Activated CD4-positive, alpha-beta T cell treated with anti-CD3 and anti-CD28 coated beads, Interleukin-2, amount 50 U/mL, for 16 hours (primary cell): ENCODE results near the gene UCK2.

Experiments
- DNase-seq: peaks from one replicate; pipeline ENCODE4 v3.0.0-alpha.2; 2020

The UCK2 gene

DNA sequence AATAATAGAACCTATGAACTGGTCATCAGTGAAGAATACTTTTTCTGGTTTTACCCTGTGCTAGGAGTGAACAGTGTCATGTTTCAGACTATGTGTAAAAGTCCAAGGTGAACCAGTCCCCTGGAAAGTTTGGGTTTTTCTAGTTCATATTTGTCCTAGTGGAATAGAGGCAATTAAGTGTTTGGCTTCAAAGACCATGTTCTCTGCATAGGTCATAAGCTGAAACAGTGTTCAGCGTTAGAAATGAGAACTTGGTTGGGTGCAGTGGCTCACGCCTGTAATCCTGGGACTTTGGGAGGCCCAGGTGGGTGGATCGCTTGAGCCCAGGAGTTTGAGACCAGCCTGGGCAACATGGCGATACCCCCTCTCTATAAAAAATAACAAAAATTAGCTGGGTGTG, 77.5 kb downstream of the UCK2 start:
- DNase-seq: no peak

DNA sequence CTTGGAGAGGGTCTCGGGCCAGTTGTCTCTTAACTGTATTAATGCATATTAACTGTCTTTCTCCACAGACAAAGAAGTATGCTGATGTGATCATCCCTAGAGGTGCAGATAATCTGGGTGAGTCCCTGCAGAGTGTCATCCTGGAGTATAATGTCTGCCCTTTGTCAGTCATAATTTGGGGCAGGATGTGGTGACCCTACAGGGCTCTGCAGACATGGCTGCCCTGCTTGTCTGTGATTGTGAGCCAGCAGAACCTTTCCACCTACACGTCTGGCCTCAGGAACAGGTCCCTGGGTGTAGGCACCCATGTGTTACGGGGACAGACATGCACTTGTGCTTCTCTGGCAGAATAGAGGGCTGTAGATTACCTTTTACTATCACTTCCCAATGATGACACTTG, 78.4 kb downstream of the UCK2 start:
- no peak for DNase-seq

DNA sequence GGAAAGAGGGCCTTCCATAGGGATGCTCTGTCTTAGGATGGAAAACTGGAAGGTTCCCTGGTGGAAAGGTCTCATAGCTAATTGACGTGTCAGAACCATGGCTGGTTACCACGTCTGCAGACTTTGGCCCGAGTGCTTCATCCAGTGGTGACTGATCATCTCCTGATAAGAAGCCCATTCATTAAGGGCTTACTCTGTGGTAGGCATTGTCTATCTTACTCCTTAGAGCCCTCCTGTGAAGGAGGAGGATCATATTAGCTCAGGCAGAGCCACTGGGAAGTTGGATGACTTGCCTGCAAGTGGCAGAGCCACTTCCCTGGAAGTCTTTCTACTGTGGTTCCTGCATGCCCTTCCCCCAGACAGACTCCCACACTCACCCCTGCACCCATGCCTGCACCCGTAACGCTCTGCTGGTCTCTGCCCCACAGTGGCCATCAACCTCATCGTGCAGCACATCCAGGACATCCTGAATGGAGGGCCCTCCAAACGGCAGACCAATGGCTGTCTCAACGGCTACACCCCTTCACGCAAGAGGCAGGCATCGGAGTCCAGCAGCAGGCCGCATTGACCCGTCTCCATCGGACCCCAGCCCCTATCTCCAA, 79.9 kb downstream of the UCK2 start:
- no peak for DNase-seq

DNA sequence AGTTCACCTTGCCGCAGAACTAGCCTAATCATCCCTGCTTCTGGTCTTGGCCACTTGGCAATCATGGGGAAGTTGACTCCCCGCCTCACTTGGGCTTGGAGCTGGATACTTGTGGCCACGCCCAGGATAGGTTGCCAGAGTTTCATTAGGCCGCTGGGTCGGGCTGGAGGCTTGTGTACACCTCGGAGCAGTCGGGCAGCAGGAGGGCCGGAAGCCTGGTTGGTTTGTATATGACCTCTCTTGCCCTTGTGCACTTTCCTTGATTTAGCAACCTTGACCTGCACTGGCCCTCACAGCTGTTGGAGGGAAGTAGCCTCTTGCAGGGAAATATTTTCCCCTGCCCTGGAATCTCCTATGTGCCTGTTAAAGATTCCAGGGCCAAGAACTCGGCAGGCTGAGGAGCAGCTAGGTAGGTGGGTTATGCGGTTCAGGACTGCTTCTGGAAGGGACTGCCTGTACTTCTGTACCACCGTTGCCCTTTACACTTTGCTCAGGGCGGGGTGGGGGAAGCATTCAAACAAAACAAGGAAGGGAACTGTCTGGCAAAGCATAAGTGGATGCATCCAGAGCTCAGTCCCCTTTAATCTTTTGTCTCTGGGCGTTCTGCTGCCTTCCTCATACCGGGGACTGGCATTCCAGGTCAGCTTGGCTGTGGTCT, 83.5 kb downstream of the UCK2 start:
- DNase-seq: no peak

DNA sequence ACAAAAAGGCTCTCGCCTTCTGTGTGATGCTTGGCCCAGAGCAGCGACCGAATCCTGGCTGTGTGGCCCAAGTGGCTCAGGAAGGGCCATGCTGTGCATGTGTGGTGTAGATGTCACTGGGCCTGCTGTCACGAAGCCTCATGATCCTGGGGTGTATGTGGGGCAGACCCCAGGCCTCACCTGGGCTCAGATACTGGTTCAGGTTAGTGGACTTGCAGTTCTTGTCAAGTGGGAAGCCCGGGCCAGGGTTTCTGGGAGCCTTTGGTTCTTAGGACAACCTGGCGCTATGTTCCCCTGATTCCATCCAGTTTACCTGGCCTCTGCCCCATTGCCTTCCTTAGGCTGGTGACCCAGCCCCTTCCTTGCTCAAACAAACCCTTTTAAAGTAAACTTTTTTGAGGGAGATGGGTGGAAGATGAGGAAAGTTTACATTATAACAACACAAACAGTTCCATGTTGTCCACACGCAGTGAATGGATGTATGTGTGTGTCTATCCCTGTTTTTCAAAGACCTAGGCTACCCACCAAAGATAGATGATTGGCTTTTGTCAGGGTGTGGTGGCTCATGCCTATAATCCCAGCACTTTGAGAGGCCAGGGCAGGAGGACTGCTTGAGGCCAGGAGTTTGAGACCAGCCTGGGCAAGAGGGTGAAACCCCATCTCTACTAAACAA, 84.3 kb downstream of the UCK2 start:
- DNase-seq: no peak

DNA sequence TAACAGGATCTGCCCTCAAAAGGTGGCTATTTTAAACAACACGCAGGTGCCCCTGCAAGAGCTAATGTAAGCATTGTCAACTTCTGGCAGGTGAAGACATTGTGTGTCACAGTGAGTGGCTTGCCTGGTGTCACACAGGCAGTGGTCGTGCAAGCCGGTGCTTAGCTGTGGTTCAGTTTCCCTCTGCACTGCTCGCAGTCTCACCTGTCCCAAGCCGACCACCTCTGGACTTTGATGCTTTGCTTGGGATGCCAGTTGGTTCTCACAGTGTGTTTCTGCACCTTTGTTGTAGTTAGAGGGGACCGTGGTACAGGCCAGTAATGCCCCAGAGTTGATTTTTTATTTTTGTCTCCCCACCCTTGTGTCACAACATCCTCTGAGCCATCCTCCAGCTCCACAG, 85.2 kb downstream of the UCK2 start:
- no peak for DNase-seq

DNA sequence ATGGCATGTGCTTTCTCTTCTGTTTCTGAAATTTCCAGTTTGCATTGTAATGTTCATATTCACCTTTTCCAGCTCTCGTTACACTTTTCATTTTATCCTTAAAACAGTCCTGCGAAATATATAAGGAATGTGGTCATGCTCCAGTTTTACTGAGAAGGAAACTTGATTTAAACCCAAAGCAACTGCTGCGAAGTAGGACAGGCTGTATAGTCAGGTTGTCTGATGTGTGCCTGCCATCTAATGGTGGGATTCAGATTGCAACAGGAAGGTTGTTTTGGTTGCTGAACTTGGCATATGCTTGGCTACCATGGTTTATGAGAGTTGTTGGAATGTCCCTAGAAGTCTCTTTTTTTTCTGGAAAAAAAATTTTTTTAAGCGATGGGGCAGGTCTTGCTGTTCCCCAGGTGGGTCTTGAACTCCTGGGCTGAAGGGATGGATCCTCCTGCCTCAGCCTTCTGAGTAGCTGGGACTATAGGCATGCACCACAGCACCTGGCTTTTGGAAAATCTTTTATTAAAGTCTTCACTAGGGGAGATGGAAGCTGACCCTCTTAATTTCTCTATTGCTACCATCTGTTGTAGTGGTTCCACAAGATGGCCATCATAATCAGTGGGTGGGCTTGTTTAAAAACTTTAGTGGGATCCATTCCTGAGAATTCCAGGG, 86.9 kb downstream of the UCK2 start:
- peak; percentile 69 for DNase-seq

DNA sequence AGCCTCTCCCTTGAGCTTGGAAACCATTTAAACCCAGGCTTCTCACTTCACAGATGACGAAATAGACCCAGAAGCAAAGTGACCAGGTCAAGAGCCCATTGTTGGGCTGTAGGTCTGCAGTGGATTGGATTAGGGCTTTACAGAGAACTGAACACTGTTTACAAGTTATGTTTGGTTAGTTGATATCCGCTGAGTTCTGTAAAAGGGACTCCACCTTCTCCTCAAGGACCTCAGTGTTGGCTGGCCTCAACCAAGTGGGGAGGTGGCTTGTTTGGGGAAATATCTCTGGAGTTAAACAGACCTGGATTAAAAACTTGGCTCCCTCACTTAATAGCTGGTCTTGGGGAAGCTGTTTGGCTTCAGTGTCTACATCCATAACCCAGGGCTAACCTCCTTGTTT, 88.1 kb downstream of the UCK2 start:
- DNase-seq: no peak

DNA sequence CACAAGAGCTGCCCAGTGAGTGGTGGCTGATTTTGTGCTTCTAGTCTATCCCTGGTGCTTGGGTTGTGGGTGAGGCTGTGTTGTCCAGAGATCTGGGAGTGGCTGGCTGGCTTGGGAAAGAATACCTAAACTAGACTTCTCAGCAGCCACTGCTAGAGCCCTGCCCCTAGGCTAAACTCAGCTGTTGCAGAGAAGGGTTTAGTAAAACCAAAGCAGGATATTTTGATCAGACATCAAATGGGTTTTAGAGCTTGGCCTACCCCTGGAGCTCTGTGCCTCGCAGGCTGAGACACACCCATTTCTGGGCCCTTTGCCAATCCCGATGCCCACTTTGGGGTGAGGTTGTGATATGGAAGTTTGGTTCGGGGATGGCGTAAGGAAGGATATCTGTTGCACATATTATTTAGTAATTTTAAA, 88.5 kb downstream of the UCK2 start:
- no peak for DNase-seq

DNA sequence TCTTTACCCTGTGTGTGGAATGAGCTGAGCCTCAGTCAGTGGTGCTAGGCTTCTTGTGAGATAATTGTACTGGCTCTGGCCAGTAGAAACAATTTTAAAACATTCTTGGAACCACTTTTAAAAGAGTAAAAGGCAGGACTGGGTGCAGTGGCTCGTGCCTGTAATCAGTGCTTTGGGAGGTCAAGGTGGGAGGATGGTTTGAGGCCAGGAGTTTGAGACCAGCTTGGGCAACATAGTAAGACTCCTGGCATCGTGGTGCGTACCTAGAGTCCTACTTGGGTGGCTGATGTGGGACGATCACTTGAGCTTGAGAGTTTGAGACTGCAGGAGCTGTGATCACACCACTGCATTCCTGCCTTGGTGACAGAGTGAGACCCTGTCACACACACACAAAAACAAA, 89.8 kb downstream of the UCK2 start:
- no peak for DNase-seq

DNA sequence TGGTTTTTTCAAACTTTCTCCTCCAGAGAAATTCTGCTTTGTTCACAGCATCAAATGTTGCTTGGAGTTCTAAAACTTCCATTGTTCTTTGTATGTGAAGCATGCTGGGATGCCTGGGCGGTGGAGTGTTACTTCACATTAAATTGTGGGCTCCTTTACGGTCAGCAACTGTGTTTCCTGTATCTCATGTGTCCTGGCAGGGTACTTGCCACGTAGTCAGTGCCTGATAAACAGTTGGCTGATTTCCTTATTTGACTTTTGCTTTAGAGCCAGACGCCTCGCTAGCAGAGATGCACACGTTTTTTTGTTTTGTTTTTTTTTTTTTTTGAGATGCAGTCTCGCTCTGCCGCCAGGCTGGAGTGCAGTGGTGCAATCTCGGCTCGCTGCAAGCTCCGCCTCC, 96.7 kb downstream of the UCK2 start:
- no peak for DNase-seq

DNA sequence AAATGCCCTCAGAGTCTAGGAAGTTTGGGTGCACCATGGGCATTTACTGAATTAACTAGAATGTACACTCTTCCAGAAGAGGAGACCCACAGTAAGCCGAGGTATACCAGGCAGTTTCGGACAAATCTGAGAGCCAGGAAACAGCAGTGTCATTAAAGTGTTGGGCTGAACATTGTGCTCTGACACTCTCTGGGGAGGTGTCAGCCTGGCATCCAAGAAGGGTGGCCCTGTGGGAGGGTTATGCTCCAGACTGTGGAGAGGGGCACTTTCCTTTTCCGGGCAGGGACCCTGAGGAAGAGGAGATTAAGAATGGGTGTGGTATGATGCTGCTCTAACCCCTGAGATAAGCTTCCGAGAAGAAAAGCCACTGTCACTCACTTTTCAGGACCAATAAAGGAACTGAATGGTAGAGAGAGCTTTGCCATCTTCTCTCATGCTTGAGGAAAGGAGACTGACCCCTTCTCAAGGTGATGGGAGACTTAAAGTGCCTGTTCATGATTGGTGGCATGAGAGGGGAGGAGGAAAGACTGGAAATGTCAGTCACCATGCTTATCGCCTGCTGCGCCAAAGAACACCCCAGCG, 98.2 kb downstream of the UCK2 start:
- DNase-seq: no peak

DNA sequence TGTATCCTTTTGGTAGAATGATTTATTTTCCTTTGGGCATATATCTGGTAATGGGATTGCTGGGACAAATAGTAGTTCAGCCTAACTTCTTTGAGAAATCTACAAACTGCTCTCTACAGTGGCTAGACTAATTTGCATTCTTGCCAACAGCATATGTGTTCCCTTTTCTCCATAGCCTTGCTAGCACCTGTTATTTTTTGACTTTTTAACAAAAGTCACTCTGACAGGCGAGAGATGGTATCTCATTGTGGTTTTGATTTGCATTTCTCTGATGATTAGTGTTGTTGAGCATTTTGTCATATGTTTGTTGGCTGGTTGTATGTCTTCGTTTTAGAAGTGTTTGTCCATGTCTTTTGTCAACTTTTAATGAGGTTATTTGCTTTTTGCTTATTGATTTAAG, 99.8 kb downstream of the UCK2 start:
- no peak for DNase-seq

DNA sequence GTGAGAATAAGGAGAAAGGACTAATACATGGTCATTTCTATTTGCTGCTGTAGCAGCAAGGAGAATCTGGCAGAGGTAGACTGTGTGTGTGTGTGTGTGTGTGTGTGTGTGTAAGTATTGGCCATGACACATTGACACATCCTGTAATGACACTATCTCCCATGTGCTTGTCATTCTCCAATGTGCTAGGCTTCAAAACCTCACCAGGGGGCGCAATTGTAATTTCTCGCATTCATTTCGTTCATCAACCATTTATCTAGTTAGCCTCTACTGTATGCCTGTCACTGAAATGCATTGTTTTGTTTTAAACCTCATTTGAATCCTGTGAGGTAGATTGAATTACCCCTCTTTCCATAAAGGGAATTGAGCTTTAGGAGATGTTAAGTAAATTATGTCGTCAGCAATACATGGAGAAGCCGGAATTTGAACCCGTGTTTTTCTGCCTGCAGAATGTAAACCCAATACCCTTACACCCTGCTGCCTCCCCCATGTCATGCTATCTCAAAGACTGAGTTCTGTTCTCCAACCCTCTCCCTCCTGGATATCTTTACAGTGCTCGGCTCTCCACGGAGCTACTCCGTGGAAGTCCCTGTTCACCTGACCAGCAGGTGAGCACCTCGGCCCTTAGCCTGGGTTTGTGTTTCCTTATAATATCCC, 100.8 kb downstream of the UCK2 start:
- DNase-seq: peak; percentile 72

DNA sequence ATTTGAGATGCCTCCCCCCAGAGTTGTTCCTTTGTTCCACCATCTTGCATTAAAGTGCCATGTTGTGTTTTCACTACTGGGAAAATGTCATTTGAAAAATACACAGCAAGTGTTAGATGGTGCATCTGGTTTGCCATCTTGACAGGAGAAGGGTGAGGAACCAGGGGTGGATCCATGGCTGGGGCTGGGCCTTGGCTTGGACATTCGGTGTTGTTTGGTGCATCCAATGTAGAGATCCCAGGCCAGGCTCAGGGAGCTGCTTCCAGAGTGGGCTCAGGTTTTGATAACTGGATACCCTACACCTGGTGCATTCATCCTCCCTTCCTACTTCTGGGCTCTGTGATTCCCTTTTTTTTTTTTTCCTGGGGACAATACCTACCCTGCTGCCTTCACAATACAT, 103.5 kb downstream of the UCK2 start:
- no peak for DNase-seq

DNA sequence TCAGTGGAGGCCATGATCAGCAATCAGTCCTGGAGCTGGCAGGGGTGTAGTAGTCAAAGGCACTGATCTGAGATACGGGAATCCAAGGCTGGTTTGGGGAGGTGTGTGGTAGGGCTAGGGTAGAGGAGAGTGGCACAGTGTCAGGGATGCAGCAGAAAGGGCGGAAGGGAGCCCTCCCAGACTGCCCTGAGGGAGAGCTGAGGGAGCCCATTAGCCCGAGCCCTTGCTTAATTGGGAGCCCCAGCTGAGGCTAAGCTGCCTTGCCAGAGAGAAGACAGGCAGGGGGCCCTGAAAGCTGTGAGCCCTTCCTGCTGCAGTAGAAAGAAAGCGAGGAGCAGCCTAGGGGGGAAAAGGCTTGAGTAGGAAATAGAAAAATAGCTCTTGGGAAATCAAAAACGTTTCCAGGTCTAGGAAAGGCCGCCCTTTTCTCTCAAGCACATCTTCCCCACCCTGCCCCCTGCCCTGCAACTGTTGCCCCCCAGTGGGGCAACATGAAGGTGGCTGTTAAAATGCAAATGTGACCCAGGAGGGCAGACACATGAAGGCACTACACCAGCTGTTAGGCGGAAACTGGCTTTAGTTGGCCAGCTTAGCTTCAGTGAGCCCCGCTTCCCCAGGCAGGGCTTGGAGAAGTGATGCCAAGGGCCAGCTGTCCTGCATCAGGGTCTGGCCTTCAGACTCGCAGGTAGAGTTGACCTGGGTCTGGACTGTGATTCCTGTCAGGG, 106.2 kb downstream of the UCK2 start:
- DNase-seq: no peak

DNA sequence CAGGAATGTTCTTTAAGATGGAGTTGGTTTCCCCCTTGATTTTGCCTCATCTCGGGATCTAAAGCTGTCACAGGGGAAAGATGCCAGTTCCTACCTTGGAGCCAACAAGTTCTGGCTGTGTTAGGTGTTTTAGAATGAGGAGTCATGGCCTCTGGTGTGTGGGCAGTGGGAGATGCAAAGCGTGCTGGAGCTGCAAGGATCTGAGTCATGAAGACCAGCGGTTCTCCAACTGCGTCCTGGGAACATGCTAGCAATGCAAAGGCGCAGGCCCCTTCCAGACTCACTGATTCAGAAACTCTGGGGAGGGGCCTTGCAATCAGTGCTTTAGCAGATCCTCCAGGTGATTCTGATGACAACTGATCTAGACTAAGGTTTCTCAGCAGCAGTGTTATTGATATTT, 109.1 kb downstream of the UCK2 start:
- DNase-seq: no peak

DNA sequence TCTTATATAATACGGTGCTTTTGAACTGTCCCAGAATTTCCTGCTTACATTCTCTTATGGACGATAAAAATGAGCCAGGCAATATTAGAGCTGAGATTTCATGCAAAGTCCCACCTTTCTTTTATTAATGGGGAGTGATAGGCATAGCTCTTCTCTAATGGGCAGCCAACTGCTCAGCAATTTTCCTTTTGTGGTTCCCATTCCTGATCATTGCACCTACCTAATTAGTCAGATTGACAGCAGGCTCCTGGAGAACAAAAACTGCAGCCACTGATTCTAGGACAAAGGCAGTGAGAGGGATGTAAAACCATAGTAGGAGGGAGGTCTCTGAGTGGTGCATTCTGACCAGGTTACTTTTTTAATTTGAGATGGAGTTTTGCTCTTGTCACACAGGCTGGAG, 110.4 kb downstream of the UCK2 start:
- no peak for DNase-seq

DNA sequence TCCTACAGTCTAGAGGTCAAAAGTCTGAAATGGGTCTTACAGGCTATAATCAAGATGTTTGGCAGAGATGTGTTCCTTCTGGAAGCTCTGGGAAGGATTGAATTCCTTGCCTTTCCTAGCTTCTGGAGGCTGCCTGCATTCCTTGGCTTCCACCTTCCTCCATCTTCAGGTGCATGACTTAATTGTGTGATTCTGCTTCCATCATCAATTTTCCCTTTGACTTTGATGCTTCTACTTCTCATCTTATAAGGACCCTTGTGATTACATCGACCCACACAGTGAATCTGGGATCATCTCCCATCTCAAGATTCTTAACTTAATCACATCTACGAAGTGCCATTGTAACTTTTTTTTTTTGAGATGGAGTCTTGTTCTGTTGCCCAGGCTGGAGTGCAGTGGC, 111.4 kb downstream of the UCK2 start:
- DNase-seq: no peak

DNA sequence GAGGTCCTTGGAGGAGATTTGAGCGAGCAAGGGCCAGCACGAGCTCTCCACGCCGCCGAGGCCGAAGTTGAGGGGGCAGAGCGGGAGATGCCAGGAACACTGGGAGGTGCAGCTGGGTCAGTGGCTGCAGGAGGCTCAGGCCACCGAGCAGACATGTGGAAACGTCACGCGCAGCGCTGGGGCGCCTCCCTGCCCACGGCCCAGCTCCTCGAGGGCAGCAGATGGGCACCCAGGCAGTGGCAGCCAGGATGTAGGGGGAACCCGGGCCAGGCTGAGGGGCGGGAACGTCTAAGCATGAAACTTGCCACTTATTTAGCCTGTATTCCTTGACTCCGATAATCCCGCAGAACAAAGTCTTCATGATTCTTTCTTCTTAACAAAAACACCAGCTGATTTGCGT, 114.1 kb downstream of the UCK2 start:
- DNase-seq: no peak

DNA sequence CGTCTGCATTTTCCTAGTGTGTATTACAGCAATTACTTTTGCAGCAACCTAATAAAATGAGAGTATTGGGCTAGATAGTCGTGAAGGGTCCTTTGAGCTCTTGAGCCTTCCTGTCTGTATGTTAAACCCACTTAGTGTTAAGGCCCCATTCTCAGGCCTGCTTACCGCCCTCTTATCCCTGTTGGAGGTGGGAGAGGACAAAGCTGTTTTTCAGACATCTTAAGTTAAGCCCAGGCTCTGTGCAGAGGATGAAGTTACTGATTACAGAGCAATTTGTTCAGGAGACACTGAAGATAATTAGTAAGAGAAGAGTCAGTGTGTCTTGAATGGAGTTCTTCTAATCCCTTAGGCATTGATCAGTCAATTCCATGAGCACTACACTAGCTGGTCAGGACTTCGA, 114.6 kb downstream of the UCK2 start:
- DNase-seq: no peak

DNA sequence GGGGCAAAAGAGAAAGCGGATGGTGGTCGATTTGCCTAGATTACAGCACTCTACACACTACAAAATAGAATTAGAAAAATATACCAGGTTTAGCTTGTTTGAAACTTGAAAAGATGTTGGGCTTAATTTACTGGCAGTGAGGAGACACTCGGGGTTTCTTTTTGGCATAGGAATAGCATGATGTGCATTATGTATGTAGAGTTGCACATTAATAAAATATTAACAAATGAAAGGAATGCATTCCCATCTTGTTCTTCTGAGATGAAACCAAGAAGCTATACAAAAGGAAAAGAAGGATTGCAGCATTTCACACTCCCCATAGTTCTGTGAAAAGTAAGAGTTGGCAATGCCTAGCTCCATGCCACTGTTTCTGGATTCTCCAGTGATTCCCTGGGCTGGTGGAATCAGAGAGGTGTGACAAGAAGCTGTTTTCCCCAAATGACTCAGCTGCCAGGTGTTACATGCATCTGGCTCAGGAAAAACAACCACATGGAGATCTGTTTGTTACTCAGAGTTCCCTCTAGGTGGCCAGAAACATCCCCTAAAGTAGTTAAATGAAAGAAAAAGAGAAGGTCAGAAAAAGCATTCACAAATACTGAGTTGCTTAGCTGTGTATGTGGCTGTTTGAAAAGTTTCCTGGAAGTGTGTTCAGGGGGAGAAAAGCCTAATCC, 115.6 kb downstream of the UCK2 start:
- peak; percentile 6 for DNase-seq
